H9 (cell line): ENCODE measurements around the gene KLHL22. TPM values are rescaled to one million over a fixed set of nuclear protein-coding genes. Genes with fewer than 3 reads are reported as not detected.

Experiments
- DNase-seq: peaks from one replicate; pipeline ENCODE4 v3.0.0-alpha.2; 2017
- H2AFZ ChIP-seq: one replicate; pipeline ENCODE4 v1.6.1; 2013; ENCODE audit warnings: mild to moderate bottlenecking, low read length, control low read depth, moderate library complexity
- H2AK5ac ChIP-seq: 2 replicates; pipeline ENCODE4 v1.6.1; 2013; ENCODE audit warnings: low read length, control low read depth, mixed read lengths; ENCODE audit not compliant: insufficient read length
- H2BK120ac ChIP-seq: one replicate; pipeline ENCODE4 v1.6.1; 2013; ENCODE audit warnings: low read depth, mild to moderate bottlenecking, low read length, control low read depth, inconsistent platforms; ENCODE audit not compliant: poor library complexity, severe bottlenecking
- H2BK12ac ChIP-seq: 2 replicates; pipeline ENCODE4 v1.6.1; 2013; ENCODE audit warnings: low read length, control low read depth, mixed read lengths, low read depth; ENCODE audit not compliant: insufficient read length
- H2BK15ac ChIP-seq: 2 replicates; pipeline ENCODE4 v1.6.1; 2013; ENCODE audit warnings: low read depth, low read length, control low read depth
- H2BK20ac ChIP-seq: one replicate; pipeline ENCODE4 v1.6.1; 2013; ENCODE audit warnings: low read depth, mild to moderate bottlenecking, low read length, control low read depth, inconsistent platforms; ENCODE audit not compliant: poor library complexity, severe bottlenecking
- H2BK5ac ChIP-seq: 2 replicates; pipeline ENCODE4 v1.6.1; 2013; ENCODE audit warnings: low read length, control low read depth, mixed read lengths; ENCODE audit not compliant: insufficient read length
- H3K14ac ChIP-seq: 2 replicates; pipeline ENCODE4 v1.6.1; 2013; ENCODE audit warnings: low read length, control low read depth; ENCODE audit not compliant: insufficient read depth
- H3K18ac ChIP-seq: 2 replicates; pipeline ENCODE4 v1.6.1; 2013; ENCODE audit warnings: low read depth, mild to moderate bottlenecking, mixed read lengths, low read length, control low read depth; ENCODE audit not compliant: insufficient read length
- H3K23ac ChIP-seq: 2 replicates; pipeline ENCODE4 v1.6.1; 2013; ENCODE audit warnings: low read length, control low read depth, mixed read lengths, low read depth; ENCODE audit not compliant: insufficient read length
- H3K23me2 ChIP-seq: 2 replicates; pipeline ENCODE4 v1.6.1; 2013; ENCODE audit warnings: low read depth, mild to moderate bottlenecking, mixed read lengths, low read length, control low read depth; ENCODE audit not compliant: insufficient read length, poor library complexity, severe bottlenecking
- H3K27ac ChIP-seq: 2 replicates; pipeline ENCODE4 v1.5.1; 2013; ENCODE audit warnings: low read length, control low read depth, mixed read lengths, low read depth; ENCODE audit not compliant: insufficient read length
- H3K27me3 ChIP-seq: 2 replicates; pipeline ENCODE4 v1.6.1; 2013; ENCODE audit warnings: low read length, control low read depth, inconsistent platforms; ENCODE audit not compliant: insufficient read depth
- H3K4ac ChIP-seq: 2 replicates; pipeline ENCODE4 v1.6.1; 2013; ENCODE audit warnings: low read depth, mild to moderate bottlenecking, control low read depth, inconsistent platforms, low read length, moderate library complexity
- H3K4me1 ChIP-seq: 2 replicates; pipeline ENCODE4 v1.6.1; 2013; ENCODE audit warnings: low read length, control low read depth, inconsistent platforms; ENCODE audit not compliant: insufficient read depth
- H3K4me2 ChIP-seq: 2 replicates; pipeline ENCODE4 v1.6.1; 2013; ENCODE audit warnings: low read length, control low read depth, mixed read lengths; ENCODE audit not compliant: insufficient read length, insufficient read depth
- H3K56ac ChIP-seq: 2 replicates; pipeline ENCODE4 v1.6.1; 2013; ENCODE audit warnings: low read depth, mild to moderate bottlenecking, mixed read lengths, low read length, control low read depth; ENCODE audit not compliant: insufficient read length
- H3K79me1 ChIP-seq: 2 replicates; pipeline ENCODE4 v1.6.1; 2013; ENCODE audit warnings: low read depth, mild to moderate bottlenecking, moderate library complexity, low read length, control low read depth, inconsistent platforms; ENCODE audit not compliant: insufficient read depth, poor library complexity, severe bottlenecking
- H3K79me2 ChIP-seq: 2 replicates; pipeline ENCODE4 v1.6.1; 2013; ENCODE audit warnings: low read length, control low read depth, inconsistent platforms; ENCODE audit not compliant: insufficient read depth
- H3K9ac ChIP-seq: 2 replicates; pipeline ENCODE4 v1.6.1; 2013; ENCODE audit warnings: low read length, control low read depth, mixed read lengths; ENCODE audit not compliant: insufficient read length; ENCODE audit errors: extremely low read depth
- H3K9me3 ChIP-seq: one replicate; pipeline ENCODE4 v1.6.1; 2013; ENCODE audit warnings: low read depth, low read length, inconsistent platforms; ENCODE audit not compliant: control insufficient read depth
- H3T11ph ChIP-seq: one replicate; pipeline ENCODE4 v1.6.1; 2013; ENCODE audit warnings: mild to moderate bottlenecking, low read length, control low read depth, inconsistent platforms
- H4K20me1 ChIP-seq: one replicate; pipeline ENCODE4 v1.6.1; 2013; ENCODE audit not compliant: control insufficient read depth, insufficient read length, insufficient read depth
- H4K5ac ChIP-seq: 2 replicates; pipeline ENCODE4 v1.6.1; 2013; ENCODE audit warnings: low read depth, mild to moderate bottlenecking, mixed read lengths, low read length, control low read depth; ENCODE audit not compliant: insufficient read length
- H4K8ac ChIP-seq: replicated peaks from 2 replicates; pipeline ENCODE4 v1.6.1; 2013; ENCODE audit warnings: low read length, control low read depth, mixed read lengths, low read depth; ENCODE audit not compliant: insufficient read length
- H4K91ac ChIP-seq: 2 replicates; pipeline ENCODE4 v1.6.1; 2013; ENCODE audit warnings: low read depth, mild to moderate bottlenecking, moderate library complexity, mixed read lengths, low read length, control low read depth; ENCODE audit not compliant: insufficient read length
- H3K27ac Mint-ChIP-seq, 3 experiments: 2 replicates in 2 of 3; 3 replicates in 1 of 3; pipeline ENCODE4 v1.8.0; 2020 to 2021; ENCODE audit warnings: mixed read lengths in 3 of 3, mild to moderate bottlenecking in 1 of 3, moderate library complexity in 1 of 3
- H3K27me3 Mint-ChIP-seq: 2 replicates; pipeline ENCODE4 v1.8.0; 2021; ENCODE audit warnings: low read depth, mild to moderate bottlenecking, moderate library complexity, mixed read lengths
- H3K36me3 Mint-ChIP-seq, 3 experiments: 2 replicates in 2 of 3; 3 replicates in 1 of 3; pipeline ENCODE4 v1.8.0; 2020 to 2021; ENCODE audit warnings: low read depth in 3 of 3, mixed read lengths in 3 of 3; ENCODE audit not compliant: insufficient read depth in 1 of 3
- H3K4me1 Mint-ChIP-seq, 2 experiments: 2 replicates each; pipeline ENCODE4 v1.8.0; 2020; ENCODE audit warnings: mixed read lengths in 2 of 2
- H3K4me3 Mint-ChIP-seq, 2 experiments: 2 replicates in 1 of 2; 3 replicates in 1 of 2; pipeline ENCODE4 v1.8.0; 2020 to 2021; ENCODE audit warnings: mild to moderate bottlenecking in 2 of 2, mixed read lengths in 2 of 2, moderate library complexity in 1 of 2
- H3K9me3 Mint-ChIP-seq, 2 experiments: 2 replicates in 1 of 2; 3 replicates in 1 of 2; pipeline ENCODE4 v1.8.0; 2020; ENCODE audit warnings: mild to moderate bottlenecking in 2 of 2, mixed read lengths in 2 of 2, moderate library complexity in 1 of 2
- CTCF ChIP-seq: fragments of 200-600 bp; sonication (generic); conservative IDR thresholded peaks from 3 replicates; pipeline ENCODE4 v1.8.0; 2021; ENCODE audit warnings: antibody characterized with exemption, mild to moderate bottlenecking
- WGBS: extraction: QIAGEN DNeasy Blood & Tissue Kit; methylation state at CpG from one replicate; pipeline ENCODE4 v1.1.7; 2013; ENCODE audit warnings: missing lambda C conversion rate, low lambda C conversion rate, mixed read lengths; ENCODE audit not compliant: insufficient read length; ENCODE audit errors: extremely low coverage; 5-methylcytosine and 5-hydroxymethylcytosine counted together
- total RNA-seq: library from RNA; stranded (reverse); gene quantifications from 2 replicates; pipeline ENCODE4 v1.2.1, GENCODE V29; 2021

Gene KLHL22
- total RNA-seq, 1 experiment from 2014 or later: 11.9 TPM

- Histone ChIP-seq H3K79me1 (no peaks in the 10 kb centered on the region), H3K9ac (no peak overlapping the region), H2BK120ac (no peak overlapping the region), H3K23ac (no peak overlapping the region), H3K27ac (no peak overlapping the region), H2BK12ac (no peak overlapping the region), H3K56ac (no peak overlapping the region), H4K5ac (no peak overlapping the region), H4K8ac (no peak overlapping the region), H3K4me2 (no peak overlapping the region), H3K18ac (peak overlapping the region; percentile 36), H2AFZ (no peak overlapping the region), H4K20me1 (no peaks in the 10 kb centered on the region), H2BK15ac (no peak overlapping the region), H3T11ph (no peak overlapping the region), H3K4me1 (no peaks in the 10 kb centered on the region), H2BK5ac (no peak overlapping the region), H4K91ac (no peak overlapping the region), H2AK5ac (no peak overlapping the region), H3K4ac (no peak overlapping the region), H2BK20ac (no peak overlapping the region), H3K14ac (peak overlapping the region; percentile 42; the same call in 1 of the 2 replicates), H3K23me2 (no peaks in the 10 kb centered on the region), H3K9me3 (no peaks in the 10 kb centered on the region), H3K27me3 (no peaks in the 10 kb centered on the region), H3K79me2 (no peaks in the 10 kb centered on the region)
- no CpG with 5 or more reads among the region's 31 CpGs for WGBS
- Mint-ChIP-seq H3K27me3 (peaks cover 10% of the 10 kb centered on the region), H3K4me1 (peaks cover 10 to 11% of the 10 kb centered on the region in 2 experiments), H3K27ac (peak overlapping the region in 1 of 3 experiments; percentile 79; a peak in 3 of 7 replicates), H3K9me3 (no peaks in the 10 kb centered on the region), H3K4me3 (no peak overlapping the region), H3K36me3 (peaks cover 0 to 21% (median 6%) of the 10 kb centered on the region in 3 experiments; a peak in 3 of 7 replicates)
- no peak for TF ChIP-seq CTCF
- peak; percentile 52 for DNase-seq
These were observed 71.6 kb downstream of the KLHL22 start for GRCh38 chr22:20423906-20424551.
